ENCODE results near the gene PEAK1. TPM values are rescaled to one million over a fixed set of nuclear protein-coding genes. Genes with fewer than 3 reads are reported as not detected.

The PEAK1 gene
- total and polyA plus RNA-seq, 2 donors (not counting 3 experiments of a cell fraction or from before 2014, with no cell fraction given) = 17.9 to 91.9 TPM

- H3K79me2 ChIP-seq (ENCODE audit: control insufficient read depth, insufficient read depth, low read length) = peaks cover 65% of the 10 kb centered on the region
- ChIA-PET CTCF (interaction anchor here (1.0 to 1.5 kb wide), 6 partner anchors 12 to 176 kb away, joined by 3 to 4 read pairs (median 3); no protein-coding TSS in a partner anchor), POLR2A (interaction anchor here (0.7 kb wide), 1 partner anchor 15 kb away, joined by 3 read pairs; no protein-coding TSS in a partner anchor)
- H3K9ac ChIP-seq (replicated peaks; ENCODE audit: extremely low read depth, insufficient read depth, low read length) = no peak overlapping the region
- peaks cover 0 to 3% of the 10 kb centered on the region in 2 experiments for H3K36me3 ChIP-seq (ENCODE audit: control insufficient read depth in 2 of 2, extremely low read depth in 1 of 2, insufficient read depth in 2 of 2, low read length in 2 of 2)
- TF ChIP-seq POLR2A (IDR thresholded peaks at IDR 0.05; ENCODE audit: low read depth, low read length) = no peak
- no peak for TF ChIP-seq JUN (IDR thresholded peaks at IDR 0.05; ENCODE audit: borderline replicate concordance, insufficient read depth, insufficient read length, low read depth)
- TF ChIP-seq, protein P1, sequence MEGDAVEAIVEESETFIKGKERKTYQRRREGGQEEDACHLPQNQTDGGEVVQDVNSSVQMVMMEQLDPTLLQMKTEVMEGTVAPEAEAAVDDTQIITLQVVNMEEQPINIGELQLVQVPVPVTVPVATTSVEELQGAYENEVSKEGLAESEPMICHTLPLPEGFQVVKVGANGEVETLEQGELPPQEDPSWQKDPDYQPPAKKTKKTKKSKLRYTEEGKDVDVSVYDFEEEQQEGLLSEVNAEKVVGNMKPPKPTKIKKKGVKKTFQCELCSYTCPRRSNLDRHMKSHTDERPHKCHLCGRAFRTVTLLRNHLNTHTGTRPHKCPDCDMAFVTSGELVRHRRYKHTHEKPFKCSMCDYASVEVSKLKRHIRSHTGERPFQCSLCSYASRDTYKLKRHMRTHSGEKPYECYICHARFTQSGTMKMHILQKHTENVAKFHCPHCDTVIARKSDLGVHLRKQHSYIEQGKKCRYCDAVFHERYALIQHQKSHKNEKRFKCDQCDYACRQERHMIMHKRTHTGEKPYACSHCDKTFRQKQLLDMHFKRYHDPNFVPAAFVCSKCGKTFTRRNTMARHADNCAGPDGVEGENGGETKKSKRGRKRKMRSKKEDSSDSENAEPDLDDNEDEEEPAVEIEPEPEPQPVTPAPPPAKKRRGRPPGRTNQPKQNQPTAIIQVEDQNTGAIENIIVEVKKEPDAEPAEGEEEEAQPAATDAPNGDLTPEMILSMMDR (IDR thresholded peaks at IDR 0.05; ENCODE audit: extremely low read depth in 1 of 2, insufficient read depth in 1 of 2, low read depth in 1 of 2, low read length in 2 of 2) = no peak
- no peak for TF ChIP-seq POLR2AphosphoS5 (IDR thresholded peaks at IDR 0.05; ENCODE audit: insufficient read depth, low read depth, low read length)
- TF ChIP-seq GATA2 (IDR thresholded peaks at IDR 0.05; ENCODE audit: insufficient read depth, insufficient read length, low read depth, low read length) = no peak
- TF ChIP-seq EZH2 (IDR thresholded peaks at IDR 0.05; ENCODE audit: borderline replicate concordance, low read depth, low read length, severe bottlenecking) = no peak
- no peak for TF ChIP-seq MAX (IDR thresholded peaks at IDR 0.05; ENCODE audit: insufficient read depth, insufficient read length)
- TF ChIP-seq FOS (IDR thresholded peaks at IDR 0.05; ENCODE audit: borderline replicate concordance, insufficient read depth, low read length) = no peak
- no peak for TF ChIP-seq MYC (IDR thresholded peaks at IDR 0.05; ENCODE audit: low read depth, low read length)
- no TSS peak for BruUV-seq (replicated peaks)
- intact Hi-C loops (cut with micrococcal nuclease) (loop anchor here (5.0 kb wide), 1 partner anchor 50 kb away; no protein-coding TSS in a partner anchor), dilution Hi-C loops (cut with MboI; ENCODE audit: extremely low pct_ligation_motif_present, low sequenced_read_pairs) (no loop called here)
- H3K4me2 ChIP-seq (ENCODE audit: insufficient read depth, low read length) = no peak overlapping the region
- peaks cover 10% of the 10 kb centered on the region for H4K20me1 ChIP-seq (replicated peaks; ENCODE audit: control insufficient read depth, extremely low read depth, insufficient read depth, low read length)
- no peaks in the 10 kb centered on the region for H3K4me1 ChIP-seq (ENCODE audit: control insufficient read depth, extremely low read depth, insufficient read depth, low read length)
- no peak overlapping the region for H3K4me3 ChIP-seq (replicated peaks in 1 of 3; ENCODE audit: insufficient read depth in 1 of 3, low read depth in 1 of 3, low read length in 3 of 3)
- H3K27ac ChIP-seq (ENCODE audit: insufficient read depth, low read depth, low read length) = no peak overlapping the region
- H3K27me3 ChIP-seq (ENCODE audit: control insufficient read depth in 2 of 2, insufficient read depth in 2 of 2, low read length in 2 of 2) = no peaks in the 10 kb centered on the region
- no peak for FAIRE-seq
- H3K9me3 ChIP-seq (replicated peaks; ENCODE audit: control insufficient read depth, insufficient read depth, low read length) = no peaks in the 10 kb centered on the region
- H3K9me1 ChIP-seq (replicated peaks; ENCODE audit: control insufficient read depth, extremely low read depth, insufficient read depth, low read length) = peaks cover 4% of the 10 kb centered on the region
- H2AFZ ChIP-seq (ENCODE audit: low read depth, low read length) = no peak overlapping the region
- DNase-seq (ENCODE audit: low read depth, low spot score) = no peak
Measured at GRCh38 chr15:77367631-77368030, 52.3 kb downstream of the PEAK1 start.
